PFSK-1 (cell line): ENCODE measurements around the gene ACSS2.

Source experiments
- FOXP2 ChIP-seq: optimal IDR thresholded peaks from 2 replicates; pipeline ENCODE3; 2011; ENCODE audit warnings: borderline replicate concordance, control low read depth, inconsistent platforms; ENCODE audit not compliant: insufficient read depth; ENCODE audit errors: extremely low read length, extremely low read depth
- POLR2AphosphoS5 ChIP-seq: IDR thresholded peaks from 2 replicates; pipeline ENCODE4 v1.6.1; 2012; ENCODE audit warnings: low read depth, mild to moderate bottlenecking, control low read depth, low read length, moderate library complexity
- SIN3A ChIP-seq: IDR thresholded peaks from 2 replicates; pipeline ENCODE4 v1.6.1; 2012; ENCODE audit warnings: mild to moderate bottlenecking, low read length, moderate library complexity, borderline replicate concordance; ENCODE audit not compliant: insufficient read depth
- TAF1 ChIP-seq: IDR thresholded peaks from 2 replicates; pipeline ENCODE4 v1.6.1; 2012; ENCODE audit warnings: low read length, control low read depth, borderline replicate concordance; ENCODE audit not compliant: insufficient read depth
- TF ChIP-seq, protein P1 (sequence below), 2 experiments: IDR thresholded peaks; 2 replicates each; pipeline versions ENCODE4 v1.6.1 to v1.8.0; 2011 to 2012; ENCODE audit warnings: low read depth in 2 of 2, low read length in 2 of 2, control low read depth in 1 of 2, inconsistent platforms in 1 of 2, mild to moderate bottlenecking in 1 of 2, moderate library complexity in 1 of 2; ENCODE audit not compliant: insufficient read depth in 1 of 2

ACSS2 gene

GRCh38 chr20:34895465-34895864 lies 19.1 kb downstream of the ACSS2 start:
- TF ChIP-seq, protein P1, sequence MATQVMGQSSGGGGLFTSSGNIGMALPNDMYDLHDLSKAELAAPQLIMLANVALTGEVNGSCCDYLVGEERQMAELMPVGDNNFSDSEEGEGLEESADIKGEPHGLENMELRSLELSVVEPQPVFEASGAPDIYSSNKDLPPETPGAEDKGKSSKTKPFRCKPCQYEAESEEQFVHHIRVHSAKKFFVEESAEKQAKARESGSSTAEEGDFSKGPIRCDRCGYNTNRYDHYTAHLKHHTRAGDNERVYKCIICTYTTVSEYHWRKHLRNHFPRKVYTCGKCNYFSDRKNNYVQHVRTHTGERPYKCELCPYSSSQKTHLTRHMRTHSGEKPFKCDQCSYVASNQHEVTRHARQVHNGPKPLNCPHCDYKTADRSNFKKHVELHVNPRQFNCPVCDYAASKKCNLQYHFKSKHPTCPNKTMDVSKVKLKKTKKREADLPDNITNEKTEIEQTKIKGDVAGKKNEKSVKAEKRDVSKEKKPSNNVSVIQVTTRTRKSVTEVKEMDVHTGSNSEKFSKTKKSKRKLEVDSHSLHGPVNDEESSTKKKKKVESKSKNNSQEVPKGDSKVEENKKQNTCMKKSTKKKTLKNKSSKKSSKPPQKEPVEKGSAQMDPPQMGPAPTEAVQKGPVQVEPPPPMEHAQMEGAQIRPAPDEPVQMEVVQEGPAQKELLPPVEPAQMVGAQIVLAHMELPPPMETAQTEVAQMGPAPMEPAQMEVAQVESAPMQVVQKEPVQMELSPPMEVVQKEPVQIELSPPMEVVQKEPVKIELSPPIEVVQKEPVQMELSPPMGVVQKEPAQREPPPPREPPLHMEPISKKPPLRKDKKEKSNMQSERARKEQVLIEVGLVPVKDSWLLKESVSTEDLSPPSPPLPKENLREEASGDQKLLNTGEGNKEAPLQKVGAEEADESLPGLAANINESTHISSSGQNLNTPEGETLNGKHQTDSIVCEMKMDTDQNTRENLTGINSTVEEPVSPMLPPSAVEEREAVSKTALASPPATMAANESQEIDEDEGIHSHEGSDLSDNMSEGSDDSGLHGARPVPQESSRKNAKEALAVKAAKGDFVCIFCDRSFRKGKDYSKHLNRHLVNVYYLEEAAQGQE (IDR thresholded peaks at IDR 0.05; ENCODE audit: insufficient read depth in 1 of 2, low read depth in 2 of 2, low read length in 2 of 2) = no peak
- TF ChIP-seq FOXP2 = no peak
- no peak for TF ChIP-seq POLR2AphosphoS5
- TF ChIP-seq SIN3A = no peak
- no peak for TF ChIP-seq TAF1

- TF ChIP-seq FOXP2 (no peak), TAF1 (no peak), POLR2AphosphoS5 (no peak), SIN3A (no peak)
- TF ChIP-seq, protein P1 (IDR thresholded peaks at IDR 0.05; ENCODE audit: insufficient read depth in 1 of 2, low read depth in 2 of 2, low read length in 2 of 2) = no peak
Measured at GRCh38 chr20:34896086-34896621, 19.7 kb downstream of the ACSS2 start.

- TF ChIP-seq FOXP2 (no peak), SIN3A (no peak), TAF1 (no peak), POLR2AphosphoS5 (no peak)
- TF ChIP-seq, protein P1 (IDR thresholded peaks at IDR 0.05; ENCODE audit: insufficient read depth in 1 of 2, low read depth in 2 of 2, low read length in 2 of 2) = no peak
Measured at GRCh38 chr20:34904202-34904621, 27.8 kb downstream of the ACSS2 start.

GRCh38 chr20:34907616-34908469 lies 31.4 kb downstream of the ACSS2 start:
- TF ChIP-seq, protein P1 (IDR thresholded peaks at IDR 0.05; ENCODE audit: insufficient read depth in 1 of 2, low read depth in 2 of 2, low read length in 2 of 2) = no peak
- 0 out of 2 replicates have a peak, but pooled peaks have one; percentile 43 for TF ChIP-seq POLR2AphosphoS5
- no peak for TF ChIP-seq TAF1
- TF ChIP-seq SIN3A = 0 out of 2 replicates have a peak, but pooled peaks have one; percentile 25
- no peak for TF ChIP-seq FOXP2
